ENCODE results near the gene RRP1. TPM values are rescaled to one million over a fixed set of nuclear protein-coding genes. Genes with fewer than 3 reads are reported as not detected.

RRP1 gene
- total RNA-seq, 1 experiment from 2014 or later = 53.9 TPM

DNA sequence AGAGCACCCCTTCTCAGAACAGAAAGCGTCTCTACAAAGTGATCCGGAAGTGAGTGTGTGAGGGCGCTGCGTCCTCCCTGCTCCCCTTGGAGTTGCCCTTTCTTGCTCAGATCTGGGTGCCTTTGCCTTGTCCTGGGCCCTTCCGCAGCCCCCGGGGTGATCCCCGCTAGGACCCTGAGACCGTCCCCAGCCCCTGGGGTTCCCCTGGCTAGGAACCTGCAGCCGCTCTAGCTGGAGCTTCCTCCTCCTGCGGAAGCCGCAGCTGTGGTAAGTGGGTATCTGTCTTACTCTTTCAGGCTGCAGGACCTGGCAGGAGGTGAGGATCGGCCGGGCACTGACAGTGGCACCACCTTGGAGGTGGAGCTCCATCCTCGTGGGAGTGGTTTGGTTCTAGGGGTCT is 11.2 kb downstream of the RRP1 start:
- Histone ChIP-seq H3K79me2 (ENCODE audit: insufficient read depth, low read length) (peaks cover 18% of the 10 kb centered on the region; the same call in 1 of the 2 replicates), H3K9me3 (ENCODE audit: control insufficient read depth in 1 of 2, insufficient read depth in 1 of 2, low read depth in 1 of 2, low read length in 2 of 2) (no peaks in the 10 kb centered on the region), H3K4me1 (ENCODE audit: control insufficient read depth in 1 of 2, insufficient read depth in 2 of 2, low read length in 2 of 2) (no peaks in the 10 kb centered on the region), H3K4me2 (ENCODE audit: low read length) (no peak overlapping the region), H4K20me1 (ENCODE audit: insufficient read depth) (no peaks in the 10 kb centered on the region), H3K9ac (ENCODE audit: low read length) (no peak overlapping the region), H3K36me3 (ENCODE audit: control insufficient read depth in 1 of 2, insufficient read depth in 2 of 2, low read length in 2 of 2) (peaks cover 50 to 72% of the 10 kb centered on the region in 2 experiments), H3K27ac (ENCODE audit: low read depth, low read length) (no peak overlapping the region), H2AFZ (ENCODE audit: low read depth, low read length, poor library complexity, severe bottlenecking) (no peak overlapping the region), H3K4me3 (replicated peaks in 1 of 2; ENCODE audit: low read depth in 1 of 2, low read length in 2 of 2) (no peak overlapping the region), H3K27me3 (ENCODE audit: insufficient read depth, low read length) (no peaks in the 10 kb centered on the region), H3K9me2 (ENCODE audit: insufficient read depth) (no peaks in the 10 kb centered on the region)
- no peak for DNase-seq (ENCODE audit: low read depth, low spot score)
- TF ChIP-seq FOSL1 (IDR thresholded peaks at IDR 0.05; ENCODE audit: low read depth) = no peak
- TF ChIP-seq, protein P1, sequence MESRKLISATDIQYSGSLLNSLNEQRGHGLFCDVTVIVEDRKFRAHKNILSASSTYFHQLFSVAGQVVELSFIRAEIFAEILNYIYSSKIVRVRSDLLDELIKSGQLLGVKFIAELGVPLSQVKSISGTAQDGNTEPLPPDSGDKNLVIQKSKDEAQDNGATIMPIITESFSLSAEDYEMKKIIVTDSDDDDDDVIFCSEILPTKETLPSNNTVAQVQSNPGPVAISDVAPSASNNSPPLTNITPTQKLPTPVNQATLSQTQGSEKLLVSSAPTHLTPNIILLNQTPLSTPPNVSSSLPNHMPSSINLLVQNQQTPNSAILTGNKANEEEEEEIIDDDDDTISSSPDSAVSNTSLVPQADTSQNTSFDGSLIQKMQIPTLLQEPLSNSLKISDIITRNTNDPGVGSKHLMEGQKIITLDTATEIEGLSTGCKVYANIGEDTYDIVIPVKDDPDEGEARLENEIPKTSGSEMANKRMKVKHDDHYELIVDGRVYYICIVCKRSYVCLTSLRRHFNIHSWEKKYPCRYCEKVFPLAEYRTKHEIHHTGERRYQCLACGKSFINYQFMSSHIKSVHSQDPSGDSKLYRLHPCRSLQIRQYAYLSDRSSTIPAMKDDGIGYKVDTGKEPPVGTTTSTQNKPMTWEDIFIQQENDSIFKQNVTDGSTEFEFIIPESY (IDR thresholded peaks at IDR 0.05; ENCODE audit: extremely low read depth, insufficient replicate concordance, low read length) = no peak
- no peak for TF ChIP-seq JUND (IDR thresholded peaks at IDR 0.05)
- TF ChIP-seq ZFX (IDR thresholded peaks at IDR 0.05) = no peak
- no peak for TF ChIP-seq POLR2A (IDR thresholded peaks at IDR 0.05; ENCODE audit: borderline replicate concordance, extremely low read depth, insufficient read depth, insufficient read length)
- TF ChIP-seq, protein P2, sequence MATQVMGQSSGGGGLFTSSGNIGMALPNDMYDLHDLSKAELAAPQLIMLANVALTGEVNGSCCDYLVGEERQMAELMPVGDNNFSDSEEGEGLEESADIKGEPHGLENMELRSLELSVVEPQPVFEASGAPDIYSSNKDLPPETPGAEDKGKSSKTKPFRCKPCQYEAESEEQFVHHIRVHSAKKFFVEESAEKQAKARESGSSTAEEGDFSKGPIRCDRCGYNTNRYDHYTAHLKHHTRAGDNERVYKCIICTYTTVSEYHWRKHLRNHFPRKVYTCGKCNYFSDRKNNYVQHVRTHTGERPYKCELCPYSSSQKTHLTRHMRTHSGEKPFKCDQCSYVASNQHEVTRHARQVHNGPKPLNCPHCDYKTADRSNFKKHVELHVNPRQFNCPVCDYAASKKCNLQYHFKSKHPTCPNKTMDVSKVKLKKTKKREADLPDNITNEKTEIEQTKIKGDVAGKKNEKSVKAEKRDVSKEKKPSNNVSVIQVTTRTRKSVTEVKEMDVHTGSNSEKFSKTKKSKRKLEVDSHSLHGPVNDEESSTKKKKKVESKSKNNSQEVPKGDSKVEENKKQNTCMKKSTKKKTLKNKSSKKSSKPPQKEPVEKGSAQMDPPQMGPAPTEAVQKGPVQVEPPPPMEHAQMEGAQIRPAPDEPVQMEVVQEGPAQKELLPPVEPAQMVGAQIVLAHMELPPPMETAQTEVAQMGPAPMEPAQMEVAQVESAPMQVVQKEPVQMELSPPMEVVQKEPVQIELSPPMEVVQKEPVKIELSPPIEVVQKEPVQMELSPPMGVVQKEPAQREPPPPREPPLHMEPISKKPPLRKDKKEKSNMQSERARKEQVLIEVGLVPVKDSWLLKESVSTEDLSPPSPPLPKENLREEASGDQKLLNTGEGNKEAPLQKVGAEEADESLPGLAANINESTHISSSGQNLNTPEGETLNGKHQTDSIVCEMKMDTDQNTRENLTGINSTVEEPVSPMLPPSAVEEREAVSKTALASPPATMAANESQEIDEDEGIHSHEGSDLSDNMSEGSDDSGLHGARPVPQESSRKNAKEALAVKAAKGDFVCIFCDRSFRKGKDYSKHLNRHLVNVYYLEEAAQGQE (IDR thresholded peaks at IDR 0.05; ENCODE audit: low read depth) = no peak
- ATAC-seq = no peak
- ChIA-PET POLR2A (no interaction called here), RAD21 (ENCODE audit: low non-redundant PET in 1 of 2, low total read pairs in 2 of 2, uncharacterized antibody in 2 of 2, unreplicated experiment in 2 of 2) (no interaction called here), CTCF (no interaction called here)
- BruUV-seq (replicated peaks) = no TSS peak
- intact Hi-C loops (cut with micrococcal nuclease) = no loop called here
